Neural cell (in vitro differentiated cells): ENCODE data around the gene UGT3A2. TPM values are rescaled to one million over a fixed set of nuclear protein-coding genes. Genes with fewer than 3 reads are reported as not detected.

ENCODE experiments used
- H2AFZ ChIP-seq: fragments of 200-600, 300-800 bp; sonication (generic), shearing (Covaris generic); 2 replicates; pipeline ENCODE4 v1.6.0; 2014; ENCODE audit warnings: low read depth, mild to moderate bottlenecking, antibody characterized with exemption, low read length, moderate library complexity
- H3F3A ChIP-seq: fragments of 200-600 bp; shearing (Covaris generic); 2 replicates; pipeline ENCODE4 v1.6.1; 2016; ENCODE audit warnings: mild to moderate bottlenecking, moderate library complexity, mixed read lengths, antibody characterized with exemption, low read length; ENCODE audit not compliant: insufficient read depth, poor library complexity, severe bottlenecking
- H3K27ac ChIP-seq: fragments of 200-600, 300-800 bp; sonication (generic), shearing (Covaris generic); 2 replicates; pipeline ENCODE4 v1.5.1; 2014; ENCODE audit warnings: mild to moderate bottlenecking, low read length, moderate library complexity
- H3K27me3 ChIP-seq: fragments of 300-800, 200-600 bp; sonication (generic), shearing (Covaris generic); 2 replicates; pipeline ENCODE4 v1.6.0; 2014; ENCODE audit warnings: mild to moderate bottlenecking, low read depth, low read length, moderate library complexity; ENCODE audit not compliant: insufficient read depth
- H3K36me3 ChIP-seq: fragments of 300-800, 200-600 bp; sonication (generic), shearing (Covaris generic); 2 replicates; pipeline ENCODE4 v1.5.1; 2014; ENCODE audit warnings: mild to moderate bottlenecking, antibody characterized with exemption, low read length, moderate library complexity; ENCODE audit not compliant: insufficient read depth
- H3K4me2 ChIP-seq: fragments of 300-800, 200-600 bp; sonication (generic), shearing (Covaris generic); 2 replicates; pipeline ENCODE4 v1.6.0; 2014; ENCODE audit warnings: mild to moderate bottlenecking, low read length
- H3K4me3 ChIP-seq: fragments of 300-800, 200-600 bp; sonication (generic), shearing (Covaris generic); 2 replicates; pipeline ENCODE4 v1.5.1; 2014; ENCODE audit warnings: mild to moderate bottlenecking, low read length, moderate library complexity
- H3K79me2 ChIP-seq: fragments of 200-600 bp; shearing (Covaris generic); replicated peaks from 2 replicates; pipeline ENCODE4 v1.6.0; 2014; ENCODE audit warnings: mild to moderate bottlenecking, low read length, moderate library complexity; ENCODE audit not compliant: insufficient read depth
- H3K9ac ChIP-seq: fragments of 300-800, 200-600 bp; sonication (generic), shearing (Covaris generic); 2 replicates; pipeline ENCODE4 v1.6.1; 2016; ENCODE audit warnings: mild to moderate bottlenecking, low read length, mixed read lengths
- H3K9me2 ChIP-seq: fragments of 200-600 bp; shearing (Covaris generic); 2 replicates; pipeline ENCODE4 v1.6.1; 2016; ENCODE audit warnings: mild to moderate bottlenecking, low read length, mixed read lengths; ENCODE audit not compliant: insufficient read depth
- H3K9me3 ChIP-seq: fragments of 200-600, 300-800 bp; sonication (generic), shearing (Covaris generic); 2 replicates; pipeline ENCODE4 v1.6.1; 2016; ENCODE audit warnings: mild to moderate bottlenecking, mixed run types, low read length, moderate library complexity, mixed read lengths
- H4K20me1 ChIP-seq: fragments of 200-600 bp; shearing (Covaris generic); 2 replicates; pipeline ENCODE4 v1.6.1; 2016; ENCODE audit warnings: mild to moderate bottlenecking, mixed run types; ENCODE audit not compliant: insufficient read depth
- EP300 ChIP-seq: fragments of 450-650 bp; conservative IDR thresholded peaks from 2 replicates; pipeline ENCODE4 v1.6.1; 2014; ENCODE audit warnings: antibody characterized with exemption, mild to moderate bottlenecking, moderate library complexity; ENCODE audit not compliant: poor library complexity, severe bottlenecking
- EZH2 ChIP-seq: fragments of 200-600, 300-800 bp; shearing (Covaris generic), sonication (generic); IDR thresholded peaks from 2 replicates; pipeline ENCODE4 v1.6.1; 2014; ENCODE audit warnings: antibody characterized with exemption, low read length, borderline replicate concordance, mild to moderate bottlenecking; ENCODE audit not compliant: insufficient read depth, poor library complexity, severe bottlenecking
- MXI1 ChIP-seq: fragments of 450-650 bp; conservative IDR thresholded peaks from 2 replicates; pipeline ENCODE4 v1.6.1; 2014; ENCODE audit warnings: antibody characterized with exemption, mild to moderate bottlenecking; ENCODE audit not compliant: poor library complexity, severe bottlenecking
- POLR2AphosphoS5 ChIP-seq: IDR thresholded peaks from 2 replicates; pipeline ENCODE4 v1.6.1; 2012
- RAD21 ChIP-seq: fragments of 450-650 bp; conservative IDR thresholded peaks from 2 replicates; pipeline ENCODE4 v1.6.1; 2014; ENCODE audit warnings: antibody characterized with exemption, mild to moderate bottlenecking, moderate library complexity
- SMC3 ChIP-seq: fragments of 450-650 bp; conservative IDR thresholded peaks from 2 replicates; pipeline ENCODE4 v1.6.1; 2014; ENCODE audit warnings: antibody characterized with exemption, mild to moderate bottlenecking, moderate library complexity; ENCODE audit not compliant: poor library complexity
- TAF1 ChIP-seq: IDR thresholded peaks from 2 replicates; pipeline ENCODE4 v1.6.1; 2012; ENCODE audit warnings: low read depth
- polyA plus RNA-seq: library from polyadenylated mRNA; depleted of rRNA; stranded (reverse); fragments of >200 nt; gene quantifications from 2 replicates; pipeline ENCODE4 v1.2.3, GENCODE V29; 2014
- TF ChIP-seq, protein P1 (sequence below): IDR thresholded peaks from 2 replicates; pipeline ENCODE4 v1.6.1; 2012; ENCODE audit warnings: borderline replicate concordance
- TF ChIP-seq, protein P2 (sequence below): fragments of 450-650 bp; IDR thresholded peaks from 2 replicates; pipeline ENCODE4 v1.5.1; 2014; ENCODE audit warnings: antibody characterized with exemption, mild to moderate bottlenecking, moderate library complexity; ENCODE audit not compliant: poor library complexity, severe bottlenecking

The UGT3A2 gene
- polyA plus RNA-seq, 1 donor from 2014 or later = not detected

GRCh38 chr5:36066001-36066539 is 612 bp downstream of the UGT3A2 start:
- Histone ChIP-seq H3K4me2 (peak overlapping the region; percentile 32), H3K4me3 (peak overlapping the region; percentile 63)

GRCh38 chr5:36060420-36060887 is 6.2 kb downstream of the UGT3A2 start:
- H3K36me3 ChIP-seq = no peaks in the 10 kb centered on the region
- H3K9me3 ChIP-seq = no peaks in the 10 kb centered on the region
- TF ChIP-seq, protein P1, sequence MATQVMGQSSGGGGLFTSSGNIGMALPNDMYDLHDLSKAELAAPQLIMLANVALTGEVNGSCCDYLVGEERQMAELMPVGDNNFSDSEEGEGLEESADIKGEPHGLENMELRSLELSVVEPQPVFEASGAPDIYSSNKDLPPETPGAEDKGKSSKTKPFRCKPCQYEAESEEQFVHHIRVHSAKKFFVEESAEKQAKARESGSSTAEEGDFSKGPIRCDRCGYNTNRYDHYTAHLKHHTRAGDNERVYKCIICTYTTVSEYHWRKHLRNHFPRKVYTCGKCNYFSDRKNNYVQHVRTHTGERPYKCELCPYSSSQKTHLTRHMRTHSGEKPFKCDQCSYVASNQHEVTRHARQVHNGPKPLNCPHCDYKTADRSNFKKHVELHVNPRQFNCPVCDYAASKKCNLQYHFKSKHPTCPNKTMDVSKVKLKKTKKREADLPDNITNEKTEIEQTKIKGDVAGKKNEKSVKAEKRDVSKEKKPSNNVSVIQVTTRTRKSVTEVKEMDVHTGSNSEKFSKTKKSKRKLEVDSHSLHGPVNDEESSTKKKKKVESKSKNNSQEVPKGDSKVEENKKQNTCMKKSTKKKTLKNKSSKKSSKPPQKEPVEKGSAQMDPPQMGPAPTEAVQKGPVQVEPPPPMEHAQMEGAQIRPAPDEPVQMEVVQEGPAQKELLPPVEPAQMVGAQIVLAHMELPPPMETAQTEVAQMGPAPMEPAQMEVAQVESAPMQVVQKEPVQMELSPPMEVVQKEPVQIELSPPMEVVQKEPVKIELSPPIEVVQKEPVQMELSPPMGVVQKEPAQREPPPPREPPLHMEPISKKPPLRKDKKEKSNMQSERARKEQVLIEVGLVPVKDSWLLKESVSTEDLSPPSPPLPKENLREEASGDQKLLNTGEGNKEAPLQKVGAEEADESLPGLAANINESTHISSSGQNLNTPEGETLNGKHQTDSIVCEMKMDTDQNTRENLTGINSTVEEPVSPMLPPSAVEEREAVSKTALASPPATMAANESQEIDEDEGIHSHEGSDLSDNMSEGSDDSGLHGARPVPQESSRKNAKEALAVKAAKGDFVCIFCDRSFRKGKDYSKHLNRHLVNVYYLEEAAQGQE = no peak
- TF ChIP-seq POLR2AphosphoS5 = no peak
- TF ChIP-seq SMC3 = no peak
- TF ChIP-seq EP300 = no peak
- TF ChIP-seq RAD21 = no peak
- no peak for TF ChIP-seq MXI1
- TF ChIP-seq, protein P2, sequence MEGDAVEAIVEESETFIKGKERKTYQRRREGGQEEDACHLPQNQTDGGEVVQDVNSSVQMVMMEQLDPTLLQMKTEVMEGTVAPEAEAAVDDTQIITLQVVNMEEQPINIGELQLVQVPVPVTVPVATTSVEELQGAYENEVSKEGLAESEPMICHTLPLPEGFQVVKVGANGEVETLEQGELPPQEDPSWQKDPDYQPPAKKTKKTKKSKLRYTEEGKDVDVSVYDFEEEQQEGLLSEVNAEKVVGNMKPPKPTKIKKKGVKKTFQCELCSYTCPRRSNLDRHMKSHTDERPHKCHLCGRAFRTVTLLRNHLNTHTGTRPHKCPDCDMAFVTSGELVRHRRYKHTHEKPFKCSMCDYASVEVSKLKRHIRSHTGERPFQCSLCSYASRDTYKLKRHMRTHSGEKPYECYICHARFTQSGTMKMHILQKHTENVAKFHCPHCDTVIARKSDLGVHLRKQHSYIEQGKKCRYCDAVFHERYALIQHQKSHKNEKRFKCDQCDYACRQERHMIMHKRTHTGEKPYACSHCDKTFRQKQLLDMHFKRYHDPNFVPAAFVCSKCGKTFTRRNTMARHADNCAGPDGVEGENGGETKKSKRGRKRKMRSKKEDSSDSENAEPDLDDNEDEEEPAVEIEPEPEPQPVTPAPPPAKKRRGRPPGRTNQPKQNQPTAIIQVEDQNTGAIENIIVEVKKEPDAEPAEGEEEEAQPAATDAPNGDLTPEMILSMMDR = no peak
- no peak for TF ChIP-seq TAF1
- no peak for TF ChIP-seq EZH2
- no peaks in the 10 kb centered on the region for H3K79me2 ChIP-seq
- peaks cover 5% of the 10 kb centered on the region for H3K27me3 ChIP-seq
- no peaks in the 10 kb centered on the region for H3K9me2 ChIP-seq
- H3K4me3 ChIP-seq = no peak overlapping the region
- no peak overlapping the region for H2AFZ ChIP-seq
- H3K27ac ChIP-seq = no peak overlapping the region
- H4K20me1 ChIP-seq = no peaks in the 10 kb centered on the region
- H3F3A ChIP-seq = no peaks in the 10 kb centered on the region
- no peak overlapping the region for H3K9ac ChIP-seq
- no peak overlapping the region for H3K4me2 ChIP-seq

More at GRCh38 chr5:36066001-36066539, 612 bp downstream of the UGT3A2 start:
- no peaks in the 10 kb centered on the region for H3K36me3 ChIP-seq
- TF ChIP-seq EZH2 (no peak), EP300 (no peak), POLR2AphosphoS5 (no peak), TAF1 (no peak), MXI1 (no peak), SMC3 (no peak), RAD21 (no peak)
- TF ChIP-seq, protein P2 = no peak
- peaks cover 24% of the 10 kb centered on the region for H3K27me3 ChIP-seq
- H4K20me1 ChIP-seq = no peaks in the 10 kb centered on the region
- no peaks in the 10 kb centered on the region for H3K79me2 ChIP-seq
- H3K9me3 ChIP-seq = no peaks in the 10 kb centered on the region
- H3K27ac ChIP-seq = no peak overlapping the region
- no peak overlapping the region for H2AFZ ChIP-seq
- no peaks in the 10 kb centered on the region for H3F3A ChIP-seq
- H3K9me2 ChIP-seq = no peaks in the 10 kb centered on the region
- no peak overlapping the region for H3K9ac ChIP-seq
